Adrenal gland (tissue), 12 donors: ENCODE results near the gene EXOC6B. TPM values are rescaled to one million over a fixed set of nuclear protein-coding genes. Genes with fewer than 3 reads are reported as not detected.

Experiments used
- DNase-seq, 7 donors: peaks; one replicate each; pipeline ENCODE4 v3.0.0-alpha.2; 2019 to 2020
- H3K27ac ChIP-seq, 5 donors: fragments of 200-600 bp; sonication (generic) in 4 of 5; 1 replicate in 3 of 5; 2 replicates in 2 of 5; pipeline versions ENCODE4 v1.5.1 to v1.8.0; 2016 to 2020; ENCODE audit warnings: mild to moderate bottlenecking in 1 of 5
- H3K27me3 ChIP-seq: fragments of 200-600 bp; 2 replicates; pipeline ENCODE4 v1.8.0; 2021
- H3K36me3 ChIP-seq, 2 donors: fragments of 200-600 bp; replicated peaks in 1 of 2; 1 replicate in 1 of 2; 2 replicates in 1 of 2; pipeline versions ENCODE4 v1.5.1 to v1.8.0; 2018 to 2022
- H3K4me1 ChIP-seq, 2 donors: fragments of 200-600 bp; replicated peaks in 1 of 2; 1 replicate in 1 of 2; 2 replicates in 1 of 2; pipeline versions ENCODE4 v1.5.1 to v1.8.0; 2018 to 2021
- H3K4me3 ChIP-seq, 4 donors: fragments of 200-600 bp; sonication (generic) in 3 of 4; one replicate each; pipeline ENCODE4 v1.5.1; 2016 to 2018
- H3K9me3 ChIP-seq, 3 donors: fragments of 200-600 bp; sonication (generic) in 1 of 3; replicated peaks in 1 of 3; 1 replicate in 2 of 3; 2 replicates in 1 of 3; pipeline versions ENCODE4 v1.5.1 to v1.8.0; 2016 to 2021
- POLR2A ChIP-seq, 2 donors: fragments of 450-650 bp; IDR thresholded peaks; one replicate each; pipeline ENCODE4 v1.6.1; 2017; ENCODE audit warnings: antibody characterized with exemption in 2 of 2, mild to moderate bottlenecking in 2 of 2, moderate library complexity in 1 of 2
- WGBS, 4 donors: extraction: QIAGEN DNeasy Blood & Tissue Kit in 2 of 4; methylation state at CpG; one replicate each; pipeline versions ENCODE4 v1.1.5 to v1.1.7; 2013 to 2017; 5-methylcytosine and 5-hydroxymethylcytosine counted together
- intact Hi-C, 2 donors: fragments of 100-400 bp; cut with DNase I; formaldehyde crosslinking; loops; one replicate each; pipeline versions ENCODE4 v1.14.1 to v1.15.0; 2022 to 2023
- polyA plus RNA-seq, 3 donors: library from polyadenylated mRNA; stranded (reverse); fragments of 200-250 nt in 2 of 3; fragments of 350-450 nt in 1 of 3; fragmentation: Illumina TruSeq in 1 of 3; extraction: RNeasy Lipid Tissue Mini Kit (QIAGEN cat#74804) in 1 of 3; gene quantifications; one replicate each; pipeline ENCODE4 v1.2.3, GENCODE V29; 2013 to 2014
- total RNA-seq, 9 donors: library from RNA; depleted of rRNA in 4 of 9; stranded (reverse); fragments of >200 nt in 4 of 9; fragments of 120-200 nt in 1 of 9; fragmentation: NEBNext Ultra II Directional in 1 of 9; extraction: Animal tissue kit (Norgen Biotek cat#: 25700) in 1 of 9; gene quantifications; one replicate each; pipeline versions ENCODE4 v1.1.0 to v1.2.4, GENCODE V29; 2013 to 2023
- TF ChIP-seq, protein P1 (sequence below), 6 experiments: fragments of 450-650 bp in 4 of 6; fragments of 200-600 bp in 2 of 6; sonication (generic) in 1 of 6; IDR thresholded peaks; 1 replicate in 5 of 6; 2 replicates in 1 of 6; pipeline versions ENCODE4 v1.5.1 to v1.8.0; 2016 to 2021; ENCODE audit warnings: antibody characterized with exemption in 6 of 6, mild to moderate bottlenecking in 2 of 6, moderate library complexity in 1 of 6
- donor health status: healthy with polysubstance abuse.
- donor health status: Bipolar disorder and iron deficiency.
- donor health status: DM: yes; HTN: yes; CAD: no.
- donor health status: DM: no; HTN: no; CAD: no.
- donor health status: DM: no; HTN: no; CAD: no.
- donor health status: DM: yes; HTN: yes; CAD: no.

The EXOC6B gene
- total and polyA plus RNA-seq, 12 donors: 6.0 to 92.6 (median 50.6) TPM

DNA sequence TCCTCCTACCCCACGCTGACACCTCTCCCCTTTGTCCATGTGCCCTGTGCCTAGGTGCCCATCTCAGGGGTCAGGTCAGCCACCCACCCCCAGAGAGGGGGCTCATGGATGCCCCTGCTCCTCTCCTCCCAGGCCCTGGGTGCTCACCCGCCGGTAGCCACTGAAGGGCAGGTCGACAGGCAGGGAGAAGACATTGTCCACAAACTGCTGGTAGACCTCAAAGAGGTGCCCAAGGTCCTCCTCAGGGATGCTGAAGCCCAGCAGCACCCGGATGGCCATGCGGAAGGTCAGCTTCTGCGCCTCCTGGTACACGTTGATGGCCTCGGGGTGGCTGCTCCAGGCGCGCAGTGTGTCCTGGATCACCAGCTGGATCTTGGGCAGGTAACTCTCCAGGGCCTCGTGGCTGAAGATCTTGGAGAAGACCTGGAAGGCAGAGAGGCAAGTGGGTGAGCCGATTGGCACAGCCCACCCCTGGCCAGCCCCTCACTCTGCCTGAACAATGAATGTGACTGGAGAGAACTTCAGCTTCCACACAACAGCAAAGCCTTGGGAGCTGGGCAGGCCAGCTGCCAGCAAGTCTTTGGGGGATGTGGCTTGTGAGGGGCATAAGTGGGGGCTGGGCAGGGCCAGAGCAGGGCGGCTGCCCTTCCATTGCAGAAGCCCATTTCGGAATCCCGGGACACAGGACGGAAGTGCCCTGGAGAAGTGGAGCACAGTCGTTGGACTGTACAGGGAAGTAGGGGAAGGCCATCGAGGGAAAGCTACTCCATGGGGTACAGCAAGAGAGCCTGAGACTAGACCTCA lies 690.6 kb downstream of the EXOC6B start:
- Histone ChIP-seq H3K27me3 (no peaks in the 10 kb centered on the region), H3K27ac (no peak overlapping the region), H3K9me3 (no peaks in the 10 kb centered on the region), H3K4me1 (no peaks in the 10 kb centered on the region), H3K36me3 (peaks cover 0 to 3% of the 10 kb centered on the region in 2 donors), H3K4me3 (no peak overlapping the region)
- no peak for DNase-seq
- TF ChIP-seq, protein P1, sequence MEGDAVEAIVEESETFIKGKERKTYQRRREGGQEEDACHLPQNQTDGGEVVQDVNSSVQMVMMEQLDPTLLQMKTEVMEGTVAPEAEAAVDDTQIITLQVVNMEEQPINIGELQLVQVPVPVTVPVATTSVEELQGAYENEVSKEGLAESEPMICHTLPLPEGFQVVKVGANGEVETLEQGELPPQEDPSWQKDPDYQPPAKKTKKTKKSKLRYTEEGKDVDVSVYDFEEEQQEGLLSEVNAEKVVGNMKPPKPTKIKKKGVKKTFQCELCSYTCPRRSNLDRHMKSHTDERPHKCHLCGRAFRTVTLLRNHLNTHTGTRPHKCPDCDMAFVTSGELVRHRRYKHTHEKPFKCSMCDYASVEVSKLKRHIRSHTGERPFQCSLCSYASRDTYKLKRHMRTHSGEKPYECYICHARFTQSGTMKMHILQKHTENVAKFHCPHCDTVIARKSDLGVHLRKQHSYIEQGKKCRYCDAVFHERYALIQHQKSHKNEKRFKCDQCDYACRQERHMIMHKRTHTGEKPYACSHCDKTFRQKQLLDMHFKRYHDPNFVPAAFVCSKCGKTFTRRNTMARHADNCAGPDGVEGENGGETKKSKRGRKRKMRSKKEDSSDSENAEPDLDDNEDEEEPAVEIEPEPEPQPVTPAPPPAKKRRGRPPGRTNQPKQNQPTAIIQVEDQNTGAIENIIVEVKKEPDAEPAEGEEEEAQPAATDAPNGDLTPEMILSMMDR (IDR thresholded peaks at IDR 0.05): no peak
- no peak for TF ChIP-seq POLR2A (IDR thresholded peaks at IDR 0.05)
- intact Hi-C loops: no loop called here
- WGBS, 4 donors: 83 to 92% (median 85%) methylated on average over 6 to 19 of the region's 19 CpGs

DNA sequence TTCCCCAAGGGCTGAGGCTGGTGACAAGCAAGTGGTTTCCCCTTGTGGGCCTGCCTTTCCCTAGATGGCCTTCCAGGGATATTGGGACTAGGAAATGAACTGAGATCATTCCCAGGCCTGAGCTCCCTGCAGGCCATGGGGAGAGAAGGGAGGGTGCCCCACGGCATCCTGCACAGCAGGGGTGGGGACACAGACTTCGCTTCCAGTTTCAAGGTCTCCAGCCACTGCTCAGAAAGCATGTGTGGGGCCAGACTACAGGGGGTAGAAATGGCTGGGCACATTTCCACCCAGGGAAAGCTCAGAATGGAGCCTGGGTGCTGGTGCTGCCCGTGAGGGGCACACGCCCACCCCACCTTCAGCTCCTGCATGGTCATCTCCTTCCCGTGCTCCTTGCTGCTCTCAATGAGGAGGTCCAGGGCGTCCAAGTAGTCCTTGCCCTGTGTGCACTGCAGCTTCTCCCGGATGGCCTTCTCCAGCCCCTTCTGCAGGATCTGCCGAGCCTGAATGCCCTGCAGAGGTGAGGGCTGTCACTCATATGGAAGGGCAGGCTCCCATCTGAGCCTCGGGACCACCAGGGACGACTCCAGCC lies 691.3 kb downstream of the EXOC6B start:
- TF ChIP-seq, protein P1 (IDR thresholded peaks at IDR 0.05): no peak
- TF ChIP-seq POLR2A (IDR thresholded peaks at IDR 0.05): no peak
- DNase-seq: no peak
- intact Hi-C loops: no loop called here
- 74 to 85% (median 82%) methylated on average over 4 to 10 of the region's 10 CpGs for WGBS, 4 donors
- Histone ChIP-seq H3K27ac (no peak overlapping the region), H3K4me3 (no peak overlapping the region), H3K4me1 (no peaks in the 10 kb centered on the region), H3K9me3 (no peaks in the 10 kb centered on the region), H3K36me3 (peaks cover 0 to 3% of the 10 kb centered on the region in 2 donors), H3K27me3 (no peaks in the 10 kb centered on the region)

DNA sequence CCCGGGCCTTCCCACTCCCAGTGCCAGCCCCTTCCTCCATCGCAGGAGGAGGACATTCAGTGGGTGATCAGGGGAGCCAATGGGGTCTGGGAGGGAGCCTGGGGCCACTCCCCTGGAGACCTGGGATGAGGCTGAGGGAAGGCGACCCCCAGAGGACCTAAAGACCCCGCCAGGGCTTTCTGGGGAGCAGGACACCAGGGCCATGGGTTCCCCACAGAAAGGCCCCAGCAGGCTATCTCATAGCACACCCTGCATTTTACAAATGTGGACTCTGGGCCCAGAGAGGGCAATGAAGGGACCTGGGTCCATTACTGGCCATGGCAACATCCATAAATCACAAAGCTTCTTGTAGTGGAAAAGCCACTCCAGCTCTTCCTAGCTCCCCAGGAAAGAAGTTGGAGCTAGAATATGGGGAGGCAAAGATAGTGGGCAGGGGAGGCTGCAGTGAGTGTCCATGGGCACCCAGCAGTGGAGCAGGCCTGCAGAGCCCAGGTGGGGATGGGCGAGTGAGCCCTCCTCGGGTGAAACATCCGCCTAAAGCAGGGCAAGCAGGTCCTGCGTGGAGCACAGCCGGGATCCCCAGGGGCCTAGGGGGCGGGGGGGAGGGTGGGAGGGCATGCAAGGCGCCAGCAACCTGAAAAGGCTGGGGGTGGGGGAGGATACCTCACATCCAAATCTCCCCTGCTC lies 692.0 kb downstream of the EXOC6B start:
- no peak overlapping the region for H3K27ac ChIP-seq
- no peaks in the 10 kb centered on the region for H3K4me1 ChIP-seq
- intact Hi-C loops: no loop called here
- DNase-seq: no peak
- TF ChIP-seq, protein P1 (IDR thresholded peaks at IDR 0.05): no peak
- TF ChIP-seq POLR2A (IDR thresholded peaks at IDR 0.05): no peak
- WGBS, 4 donors: 87 to 96% (median 93%) methylated on average over 3 to 11 of the region's 11 CpGs
- no peaks in the 10 kb centered on the region for H3K27me3 ChIP-seq
- H3K4me3 ChIP-seq: no peak overlapping the region
- H3K9me3 ChIP-seq: no peaks in the 10 kb centered on the region
- H3K36me3 ChIP-seq: peaks cover 0 to 3% of the 10 kb centered on the region in 2 donors

DNA sequence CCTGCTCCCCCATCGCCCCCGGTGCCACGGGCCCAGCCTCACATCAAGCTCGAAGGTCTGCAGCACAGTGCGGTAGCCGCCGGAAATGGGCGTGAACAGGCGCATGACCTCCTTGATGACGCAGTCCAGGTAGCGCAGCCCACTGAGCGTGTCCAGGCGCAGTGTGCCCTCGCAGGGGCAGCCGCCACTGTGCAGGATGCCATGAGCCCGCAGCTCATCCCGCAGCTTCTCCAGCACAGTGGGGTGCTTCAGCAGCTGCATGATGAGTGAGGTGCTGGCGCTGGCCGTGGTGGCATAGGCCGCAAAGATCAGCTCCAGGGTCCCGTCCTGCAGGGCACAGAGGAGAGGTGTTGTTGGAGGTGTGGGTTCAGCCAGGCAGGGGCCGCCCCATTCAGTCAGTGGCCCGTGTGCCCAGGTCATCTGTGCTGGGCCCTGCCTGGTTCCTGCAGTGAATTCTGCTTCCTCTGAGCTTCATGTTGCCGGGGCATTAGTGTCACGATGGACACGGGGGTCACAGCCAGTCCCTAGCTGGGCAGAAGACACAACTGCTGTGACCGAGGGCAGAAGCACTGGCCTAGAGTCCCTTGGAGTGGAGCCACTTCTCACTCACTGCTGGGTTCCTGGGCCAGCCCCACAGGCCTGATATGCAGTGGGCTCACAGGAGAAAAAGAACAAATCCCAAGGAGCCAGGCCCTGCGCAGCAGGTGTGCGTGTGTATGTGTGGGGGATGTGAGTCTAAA lies 692.7 kb downstream of the EXOC6B start:
- Histone ChIP-seq H3K4me3 (no peak overlapping the region), H3K36me3 (peaks cover 0 to 3% of the 10 kb centered on the region in 2 donors), H3K27ac (no peak overlapping the region), H3K27me3 (no peaks in the 10 kb centered on the region), H3K9me3 (no peaks in the 10 kb centered on the region), H3K4me1 (no peaks in the 10 kb centered on the region)
- peak in 1 of 7 donors; percentile 7 for DNase-seq
- intact Hi-C loops: no loop called here
- 93 to 100% (median 98%) methylated on average over 3 to 29 of the region's 29 CpGs for WGBS, 4 donors
- TF ChIP-seq, protein P1 (IDR thresholded peaks at IDR 0.05): no peak
- no peak for TF ChIP-seq POLR2A (IDR thresholded peaks at IDR 0.05)
